SJSA1 (cell line): ENCODE measurements around the gene CHST4. TPM values are rescaled to one million over a fixed set of nuclear protein-coding genes. Genes with fewer than 3 reads are reported as not detected.
"Not testable (repeated sequence)": the region's sequence is repeated elsewhere in the genome, so short reads cannot be mapped to it uniquely, and the experiment has no call there.

Experiments used
- DNase-seq, 2 experiments: peaks; one replicate each; pipeline ENCODE4 v3.0.0-alpha.2; 2015 to 2020; ENCODE audit warnings: low spot score in 2 of 2, low read depth in 1 of 2
- H3K27ac ChIP-seq: fragments of 250-450 bp; sonication (Bioruptor Pico); 2 replicates; pipeline ENCODE4 v1.5.1; 2020; ENCODE audit warnings: mild to moderate bottlenecking, moderate library complexity
- H3K27me3 ChIP-seq: fragments of 250-450 bp; sonication (Bioruptor Pico); replicated peaks from 2 replicates; pipeline ENCODE4 v1.5.1; 2020; ENCODE audit warnings: mild to moderate bottlenecking, moderate library complexity
- H3K36me3 ChIP-seq: fragments of 250-450 bp; sonication (Bioruptor Pico); 2 replicates; pipeline ENCODE4 v1.5.1; 2020; ENCODE audit warnings: mild to moderate bottlenecking
- H3K4me1 ChIP-seq: fragments of 250-450 bp; sonication (Bioruptor Pico); replicated peaks from 2 replicates; pipeline ENCODE4 v1.6.1; 2021; ENCODE audit warnings: mild to moderate bottlenecking
- H3K4me3 ChIP-seq: fragments of 250-450 bp; sonication (Bioruptor Pico); 2 replicates; pipeline ENCODE4 v1.5.1; 2020; ENCODE audit warnings: mild to moderate bottlenecking
- H3K9me3 ChIP-seq: fragments of 250-450 bp; sonication (Bioruptor Pico); replicated peaks from 2 replicates; pipeline ENCODE4 v1.5.1; 2020; ENCODE audit warnings: mild to moderate bottlenecking
- total RNA-seq: library from RNA; depleted of rRNA; stranded (reverse); fragments of >200 nt; shearing (Covaris generic); gene quantifications from 2 replicates; pipeline ENCODE4 v1.2.3, GENCODE V29; 2014; rRNA removed

CHST4 gene
- total RNA-seq, 1 experiment from 2014 or later, result not detected

- no peak for DNase-seq
- H3K27ac ChIP-seq, result no peak overlapping the region
- no peak overlapping the region for H3K4me3 ChIP-seq
- no peaks in the 10 kb centered on the region; the same call in 1 of the 2 replicates for H3K4me1 ChIP-seq
- 0 out of 2 replicates have a peak, but pooled peaks cover 2% of the 10 kb centered on the region for H3K9me3 ChIP-seq
- H3K36me3 ChIP-seq, result no peaks in the 10 kb centered on the region
- H3K27me3 ChIP-seq, result peaks cover 5% of the 10 kb centered on the region; the same call in 1 of the 2 replicates
Observed at GRCh38 chr16:71568551-71568950, 42.3 kb downstream of the CHST4 start.

GRCh38 chr16:71569621-71570020 is 43.4 kb downstream of the CHST4 start:
- H3K27ac ChIP-seq, result no peak overlapping the region
- H3K27me3 ChIP-seq, result peaks cover 5% of the 10 kb centered on the region
- DNase-seq, result no peak
- no peaks in the 10 kb centered on the region; the same call in 1 of the 2 replicates for H3K4me1 ChIP-seq
- H3K9me3 ChIP-seq, result 0 out of 2 replicates have a peak, but pooled peaks cover 2% of the 10 kb centered on the region
- no peaks in the 10 kb centered on the region for H3K36me3 ChIP-seq
- H3K4me3 ChIP-seq, result no peak overlapping the region

- 0 out of 2 replicates have a peak, but pooled peaks cover 2% of the 10 kb centered on the region for H3K9me3 ChIP-seq
- DNase-seq, result no peak
- H3K4me3 ChIP-seq, result no peak overlapping the region
- H3K27me3 ChIP-seq, result peaks cover 8% of the 10 kb centered on the region
- no peaks in the 10 kb centered on the region for H3K4me1 ChIP-seq
- H3K36me3 ChIP-seq, result no peaks in the 10 kb centered on the region
- H3K27ac ChIP-seq, result no peak overlapping the region
Observed at GRCh38 chr16:71570144-71570543, 43.9 kb downstream of the CHST4 start.

- no peak for DNase-seq
- H3K36me3 ChIP-seq, result no peaks in the 10 kb centered on the region
- no peak overlapping the region for H3K27ac ChIP-seq
- peaks cover 16% of the 10 kb centered on the region for H3K27me3 ChIP-seq
- 0 out of 2 replicates have a peak, but pooled peaks cover 2% of the 10 kb centered on the region for H3K9me3 ChIP-seq
- no peaks in the 10 kb centered on the region for H3K4me1 ChIP-seq
- no peak overlapping the region for H3K4me3 ChIP-seq
Observed at GRCh38 chr16:71572497-71573116, 46.4 kb downstream of the CHST4 start.

- H3K27ac ChIP-seq, result no peak overlapping the region
- H3K36me3 ChIP-seq, result no peaks in the 10 kb centered on the region
- no peaks in the 10 kb centered on the region for H3K4me1 ChIP-seq
- no peak overlapping the region for H3K4me3 ChIP-seq
- 0 out of 2 replicates have a peak, but pooled peaks cover 2% of the 10 kb centered on the region for H3K9me3 ChIP-seq
- H3K27me3 ChIP-seq, result peaks cover 16% of the 10 kb centered on the region
- no peak for DNase-seq
Observed at GRCh38 chr16:71573387-71574094, 47.3 kb downstream of the CHST4 start.

- 0 out of 2 replicates have a peak, but pooled peaks cover 2% of the 10 kb centered on the region for H3K9me3 ChIP-seq
- H3K27me3 ChIP-seq, result peaks cover 16% of the 10 kb centered on the region
- no peak for DNase-seq
- H3K36me3 ChIP-seq, result no peaks in the 10 kb centered on the region
- H3K4me3 ChIP-seq, result no peak overlapping the region
- no peak overlapping the region for H3K27ac ChIP-seq
- no peaks in the 10 kb centered on the region for H3K4me1 ChIP-seq
Observed at GRCh38 chr16:71574702-71575101, 48.5 kb downstream of the CHST4 start.

- Histone ChIP-seq H3K27ac (no peak within 1 kb of the TSS), H3K36me3 (no peaks in the 10 kb centered on the region), H3K4me3 (no peak within 1 kb of the TSS), H3K27me3 (peaks cover 11% of the 10 kb centered on the region), H3K4me1 (no peaks in the 10 kb centered on the region), H3K9me3 (0 out of 2 replicates have a peak, but pooled peaks cover 2% of the 10 kb centered on the region)
- DNase-seq, result no peak
Observed at GRCh38 chr16:71576971-71577370, 50.7 kb downstream of the CHST4 start, which contains the start of gene TAT. Gene TAT (minus strand): TSS chr16:71577092. CDS start chr16:71576415, 677 bp downstream.

GRCh38 chr16:71582553-71582848 is 56.3 kb downstream of the CHST4 start:
- not testable (repeated sequence) for H3K4me3 ChIP-seq, DNase-seq, H3K4me1 ChIP-seq, H3K9me3 ChIP-seq, H3K27ac ChIP-seq, H3K36me3 ChIP-seq
- peaks cover 16% of the 10 kb centered on the region for H3K27me3 ChIP-seq

- Histone ChIP-seq H3K9me3 (no peaks in the 10 kb centered on the region), H3K4me3 (no peak overlapping the region), H3K27ac (no peak overlapping the region), H3K36me3 (no peaks in the 10 kb centered on the region), H3K27me3 (peaks cover 23% of the 10 kb centered on the region), H3K4me1 (no peaks in the 10 kb centered on the region)
- DNase-seq, result no peak
Observed at GRCh38 chr16:71584543-71585317, 58.5 kb downstream of the CHST4 start.

- no peaks in the 10 kb centered on the region for H3K4me1 ChIP-seq
- H3K36me3 ChIP-seq, result no peaks in the 10 kb centered on the region
- H3K9me3 ChIP-seq, result no peaks in the 10 kb centered on the region
- no peak overlapping the region for H3K4me3 ChIP-seq
- H3K27me3 ChIP-seq, result peaks cover 23% of the 10 kb centered on the region
- DNase-seq, result no peak
- H3K27ac ChIP-seq, result no peak overlapping the region
Observed at GRCh38 chr16:71585318-71585703, 59.1 kb downstream of the CHST4 start.

Other genes starting within 250 kb of the CHST4 start
- gene CMTR2, start 237.0 kb upstream of the CHST4 start, total RNA-seq, result 17.0 and 31.2 TPM in 2 replicates
- gene CALB2, start 167.7 kb upstream of the CHST4 start, total RNA-seq, result 50.4 and 55.0 TPM in 2 replicates
- gene TLE7, start 84.4 kb upstream of the CHST4 start, total RNA-seq, result not detected in 2 replicates
- gene ZNF23, start 64.2 kb upstream of the CHST4 start, total RNA-seq, result 8.6 and 17.6 TPM in 2 replicates
- 0.95 and 4.5 TPM in 2 replicates for gene ZNF19, start 37.1 kb upstream of the CHST4 start, total RNA-seq
- gene TAT, start 50.7 kb downstream of the CHST4 start, total RNA-seq, result not detected in 2 replicates
- not detected in 2 replicates for gene MARVELD3, start 99.8 kb downstream of the CHST4 start, total RNA-seq
- 9.1 and 9.9 TPM in 2 replicates for gene PHLPP2, start 198.3 kb downstream of the CHST4 start, total RNA-seq